Activated CD8-positive, alpha-beta T cell treated with anti-CD3 and anti-CD28 coated beads, Interleukin-2, amount 10 ng/mL, durations not matched to agents 7 days and 5 days (primary cell): ENCODE data around the gene ABCE1. TPM values are rescaled to one million over a fixed set of nuclear protein-coding genes. Genes with fewer than 3 reads are reported as not detected.

Experiments used
- ATAC-seq: fragments of 150-1000 bp; cut with Tn5 transposase; one replicate; pipeline ENCODE4 v1.10.0; 2021; ENCODE audit warnings: moderate library complexity
- CTCF ChIA-PET: fragments of 350-600 bp; sonication (Branson Sonifier 250); formaldehyde crosslinking; loops from one replicate; lab custom pipeline; 2021; ENCODE audit warnings: antibody characterized with exemption; lab: Charles Lee
- POLR2A ChIA-PET: fragments of 350-600 bp; sonication (Branson Sonifier 250); formaldehyde crosslinking; loops from one replicate; lab custom pipeline; 2021; ENCODE audit warnings: antibody characterized with exemption; lab: Charles Lee
- DNase-seq: peaks from one replicate; pipeline ENCODE4 v3.0.0-alpha.2; 2020
- H3K27ac Mint-ChIP-seq: one replicate; pipeline ENCODE4 v1.8.0; 2021; ENCODE audit warnings: mild to moderate bottlenecking, mixed read lengths
- H3K27me3 Mint-ChIP-seq: one replicate; pipeline ENCODE4 v1.8.0; 2021; ENCODE audit warnings: low read depth, mixed read lengths
- H3K36me3 Mint-ChIP-seq: one replicate; pipeline ENCODE4 v1.8.0; 2021; ENCODE audit warnings: low read depth, mixed read lengths
- H3K4me1 Mint-ChIP-seq: one replicate; pipeline ENCODE4 v1.8.0; 2021; ENCODE audit warnings: low read depth, mixed read lengths
- H3K4me3 Mint-ChIP-seq: one replicate; pipeline ENCODE4 v1.8.0; 2021; ENCODE audit warnings: mild to moderate bottlenecking, mixed read lengths
- H3K9me3 Mint-ChIP-seq: one replicate; pipeline ENCODE4 v1.8.0; 2022; ENCODE audit warnings: mixed read lengths; ENCODE audit not compliant: insufficient read depth
- total RNA-seq, 2 experiments: library from RNA; stranded (reverse); gene quantifications; one replicate each; pipeline ENCODE4 v1.2.3, GENCODE V29; 2021

The ABCE1 gene
- total RNA-seq, 2 experiments from 2014 or later: 72.9 to 75.0 TPM

GRCh38 chr4:145075742-145076468 lies 22.2 kb upstream of the ABCE1 start:
- CTCF ChIA-PET: interaction anchor here (1.0 to 1.4 kb wide), 4 partner anchors 9 to 900 kb away, joined by 3 to 7 read pairs (median 4); no protein-coding TSS in a partner anchor
- POLR2A ChIA-PET: interaction anchor here (0.8 kb wide), 1 partner anchor 11 kb away, joined by 4 read pairs; no protein-coding TSS in a partner anchor

GRCh38 chr4:145076469-145076855 lies 21.6 kb upstream of the ABCE1 start:
- ChIA-PET POLR2A (interaction anchor here (0.8 kb wide), 1 partner anchor 11 kb away, joined by 4 read pairs; no protein-coding TSS in a partner anchor), CTCF (interaction anchor here (1.0 to 1.4 kb wide), 3 partner anchors 9 to 901 kb away, joined by 3 to 5 read pairs (median 3); no protein-coding TSS in a partner anchor)
- Mint-ChIP-seq H3K4me3 (no peak overlapping the region), H3K27ac (peak overlapping the region; percentile 81), H3K27me3 (no peaks in the 10 kb centered on the region), H3K36me3 (peaks cover 49% of the 10 kb centered on the region), H3K9me3 (peaks cover 14% of the 10 kb centered on the region), H3K4me1 (peaks cover 26% of the 10 kb centered on the region)
- no peak for ATAC-seq
- DNase-seq: no peak

More at GRCh38 chr4:145075742-145076468, 22.2 kb upstream of the ABCE1 start:
- no peaks in the 10 kb centered on the region for H3K27me3 Mint-ChIP-seq
- DNase-seq: peak; percentile 30
- peaks cover 49% of the 10 kb centered on the region for H3K36me3 Mint-ChIP-seq
- peak overlapping the region; percentile 81 for H3K27ac Mint-ChIP-seq
- ATAC-seq: peak; percentile 85
- H3K4me1 Mint-ChIP-seq: peaks cover 26% of the 10 kb centered on the region
- peaks cover 14% of the 10 kb centered on the region for H3K9me3 Mint-ChIP-seq
- H3K4me3 Mint-ChIP-seq: no peak overlapping the region

GRCh38 chr4:145081756-145082155 lies 16.4 kb upstream of the ABCE1 start:
- POLR2A ChIA-PET: no interaction called here
- CTCF ChIA-PET: no interaction called here
- ATAC-seq (no peak), DNase-seq (no peak)
- H3K9me3 Mint-ChIP-seq: peaks cover 14% of the 10 kb centered on the region
- peaks cover 18% of the 10 kb centered on the region for H3K4me1 Mint-ChIP-seq
- no peak overlapping the region for H3K27ac Mint-ChIP-seq
- no peak overlapping the region for H3K4me3 Mint-ChIP-seq
- peaks cover 47% of the 10 kb centered on the region for H3K36me3 Mint-ChIP-seq
- no peaks in the 10 kb centered on the region for H3K27me3 Mint-ChIP-seq

GRCh38 chr4:145083891-145084605 lies 14.1 kb upstream of the ABCE1 start:
- Mint-ChIP-seq H3K4me1 (peaks cover 11% of the 10 kb centered on the region), H3K9me3 (no peaks in the 10 kb centered on the region), H3K27me3 (no peaks in the 10 kb centered on the region), H3K36me3 (peaks cover 42% of the 10 kb centered on the region), H3K4me3 (no peak overlapping the region), H3K27ac (no peak overlapping the region)
- DNase-seq (no peak), ATAC-seq (no peak)
- POLR2A ChIA-PET: interaction anchor here (1.2 to 2.5 kb wide), 2 partner anchors 9 to 14 kb away, joined by 3 to 14 read pairs; partner anchors contain the start of genes ABCE1 and ANAPC10
- CTCF ChIA-PET: interaction anchor here (1.0 to 1.5 kb wide), 3 partner anchors 14 to 18 kb away, joined by 3 to 5 read pairs (median 3); partner anchors contain the start of genes ABCE1 and ANAPC10

- no peaks in the 10 kb centered on the region for H3K27me3 Mint-ChIP-seq
Measured at GRCh38 chr4:145090380-145090779, 7.7 kb upstream of the ABCE1 start.

GRCh38 chr4:145093638-145094037 lies 4.5 kb upstream of the ABCE1 start:
- H3K27ac Mint-ChIP-seq: no peak overlapping the region
- ATAC-seq (no peak), DNase-seq (no peak)
- H3K27me3 Mint-ChIP-seq: no peaks in the 10 kb centered on the region
- POLR2A ChIA-PET: no interaction called here
- H3K9me3 Mint-ChIP-seq: no peaks in the 10 kb centered on the region
- CTCF ChIA-PET: interaction anchor here (1.1 kb wide), 1 partner anchor 74 kb away, joined by 4 read pairs; no protein-coding TSS in a partner anchor
- peaks cover 61% of the 10 kb centered on the region for H3K36me3 Mint-ChIP-seq
- peaks cover 21% of the 10 kb centered on the region for H3K4me1 Mint-ChIP-seq
- no peak overlapping the region for H3K4me3 Mint-ChIP-seq

More at GRCh38 chr4:145090380-145090779, 7.7 kb upstream of the ABCE1 start:
- Mint-ChIP-seq H3K36me3 (peaks cover 73% of the 10 kb centered on the region), H3K4me1 (peaks cover 15% of the 10 kb centered on the region), H3K9me3 (no peaks in the 10 kb centered on the region), H3K27ac (no peak overlapping the region), H3K4me3 (no peak overlapping the region)
- ATAC-seq (no peak), DNase-seq (no peak)
- POLR2A ChIA-PET: no interaction called here
- CTCF ChIA-PET: no interaction called here

GRCh38 chr4:145097331-145097820 lies 735 bp upstream of the ABCE1 start:
- DNase-seq (no peak), ATAC-seq (peak; percentile 0)
- no peaks in the 10 kb centered on the region for H3K9me3 Mint-ChIP-seq
- H3K4me3 Mint-ChIP-seq: peak overlapping the region; percentile 86
- CTCF ChIA-PET: interaction anchor here (0.9 to 1.8 kb wide), 5 partner anchors 9 to 84 kb away, joined by 3 to 5 read pairs (median 3); no protein-coding TSS in a partner anchor
- H3K27ac Mint-ChIP-seq: peak overlapping the region; percentile 94
- peaks cover 24% of the 10 kb centered on the region for H3K4me1 Mint-ChIP-seq
- no peaks in the 10 kb centered on the region for H3K27me3 Mint-ChIP-seq
- peaks cover 35% of the 10 kb centered on the region for H3K36me3 Mint-ChIP-seq
- POLR2A ChIA-PET: interaction anchor here (0.6 to 2.7 kb wide), 14 partner anchors 9 to 519 kb away, joined by 3 to 27 read pairs (median 4); partner anchors contain the start of gene OTUD4

- Mint-ChIP-seq H3K9me3 (no peaks in the 10 kb centered on the region), H3K27ac (peak overlapping the region; percentile 94), H3K27me3 (no peaks in the 10 kb centered on the region), H3K36me3 (peaks cover 22% of the 10 kb centered on the region), H3K4me3 (peak overlapping the region; percentile 86), H3K4me1 (peaks cover 24% of the 10 kb centered on the region)
- peak; percentile 62 for DNase-seq
- ATAC-seq: peak; percentile 47
- POLR2A ChIA-PET: interaction anchor here (0.9 to 2.7 kb wide), 13 partner anchors 8 to 520 kb away, joined by 3 to 27 read pairs (median 4); partner anchors contain the start of genes MMAA and OTUD4
- CTCF ChIA-PET: interaction anchor here (1.0 to 1.8 kb wide), 9 partner anchors 8 to 82 kb away, joined by 3 to 7 read pairs (median 4); no protein-coding TSS in a partner anchor
Measured at GRCh38 chr4:145098675-145099037, 545 bp downstream of the ABCE1 start.

- H3K9me3 Mint-ChIP-seq: no peaks in the 10 kb centered on the region
- ChIA-PET POLR2A (interaction anchor here (2.7 kb wide), 1 partner anchor 79 kb away, joined by 27 read pairs; no protein-coding TSS in a partner anchor), CTCF (interaction anchor here (0.6 to 1.4 kb wide), 2 partner anchors 17 to 24 kb away, joined by 3 to 4 read pairs; no protein-coding TSS in a partner anchor)
- DNase-seq: no peak
- peak overlapping the region; percentile 86 for H3K4me3 Mint-ChIP-seq
- H3K36me3 Mint-ChIP-seq: peaks cover 15% of the 10 kb centered on the region
- no peaks in the 10 kb centered on the region for H3K27me3 Mint-ChIP-seq
- peak overlapping the region; percentile 50 for H3K27ac Mint-ChIP-seq
- peaks cover 25% of the 10 kb centered on the region for H3K4me1 Mint-ChIP-seq
- no peak for ATAC-seq
Measured at GRCh38 chr4:145099653-145100052, 1.5 kb downstream of the ABCE1 start.

GRCh38 chr4:145101091-145101490 lies 3.0 kb downstream of the ABCE1 start:
- Mint-ChIP-seq H3K27ac (no peak overlapping the region), H3K4me3 (no peak overlapping the region), H3K36me3 (peaks cover 11% of the 10 kb centered on the region), H3K4me1 (peaks cover 18% of the 10 kb centered on the region), H3K9me3 (no peaks in the 10 kb centered on the region), H3K27me3 (no peaks in the 10 kb centered on the region)
- DNase-seq (no peak), ATAC-seq (no peak)
- CTCF ChIA-PET: interaction anchor here (0.9 to 1.4 kb wide), 3 partner anchors 16 to 1542 kb away, joined by 3 read pairs; no protein-coding TSS in a partner anchor
- POLR2A ChIA-PET: interaction anchor here (1.4 kb wide), 1 partner anchor 25 kb away, joined by 4 read pairs; no protein-coding TSS in a partner anchor

- no peaks in the 10 kb centered on the region for H3K27me3 Mint-ChIP-seq
- ATAC-seq (no peak), DNase-seq (no peak)
- ChIA-PET CTCF (no interaction called here), POLR2A (no interaction called here)
- no peaks in the 10 kb centered on the region for H3K9me3 Mint-ChIP-seq
- H3K27ac Mint-ChIP-seq: no peak overlapping the region
- no peak overlapping the region for H3K4me3 Mint-ChIP-seq
- H3K4me1 Mint-ChIP-seq: peaks cover 13% of the 10 kb centered on the region
- H3K36me3 Mint-ChIP-seq: peaks cover 18% of the 10 kb centered on the region
Measured at GRCh38 chr4:145102619-145103018, 4.5 kb downstream of the ABCE1 start.
